Suprapubic skin (tissue), 3 donors: ENCODE data around the gene AGAP1.

Experiments used
- POLR2AphosphoS5 ChIP-seq, 3 donors: sonication (generic); formaldehyde crosslinking; IDR thresholded peaks; one replicate each; pipeline ENCODE4 v1.6.1; 2017; ENCODE audit warnings: antibody characterized with exemption in 3 of 3
- TF ChIP-seq, protein P1 (sequence below), 2 donors: fragments of 200-600 bp in 1 of 2; fragments of 450-650 bp in 1 of 2; sonication (generic) in 1 of 2; IDR thresholded peaks; one replicate each; pipeline ENCODE4 v1.5.1; 2016 to 2019; ENCODE audit warnings: antibody characterized with exemption in 2 of 2, mild to moderate bottlenecking in 1 of 2, moderate library complexity in 1 of 2

DNA sequence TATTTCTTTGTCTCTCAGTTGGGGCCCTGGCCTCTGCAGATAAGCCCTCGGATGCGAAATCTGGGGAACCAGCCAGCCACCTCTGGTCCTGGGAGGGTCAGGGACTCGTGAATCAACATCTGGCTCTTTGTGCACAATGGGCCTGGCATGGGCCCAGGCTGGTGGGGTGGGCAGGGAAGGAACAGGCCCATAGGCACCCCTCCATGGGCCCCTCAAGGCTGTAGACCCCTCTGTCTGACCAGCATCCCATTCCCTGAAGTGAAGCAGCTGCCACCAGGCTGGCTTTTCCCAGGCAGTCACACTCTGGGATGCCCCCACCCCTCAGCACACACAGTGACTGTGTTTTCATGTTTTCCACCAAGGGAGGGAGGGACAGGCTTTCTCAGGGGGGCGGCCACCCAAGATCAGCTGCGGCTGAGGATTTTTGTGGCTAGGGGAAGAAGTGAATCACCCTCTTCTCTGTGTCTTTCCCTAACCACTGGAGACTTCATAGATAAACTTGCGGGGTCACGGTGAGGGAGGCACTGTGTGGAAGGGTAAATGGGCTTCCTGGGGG lies 166.0 kb downstream of the AGAP1 start:
- TF ChIP-seq, protein P1, sequence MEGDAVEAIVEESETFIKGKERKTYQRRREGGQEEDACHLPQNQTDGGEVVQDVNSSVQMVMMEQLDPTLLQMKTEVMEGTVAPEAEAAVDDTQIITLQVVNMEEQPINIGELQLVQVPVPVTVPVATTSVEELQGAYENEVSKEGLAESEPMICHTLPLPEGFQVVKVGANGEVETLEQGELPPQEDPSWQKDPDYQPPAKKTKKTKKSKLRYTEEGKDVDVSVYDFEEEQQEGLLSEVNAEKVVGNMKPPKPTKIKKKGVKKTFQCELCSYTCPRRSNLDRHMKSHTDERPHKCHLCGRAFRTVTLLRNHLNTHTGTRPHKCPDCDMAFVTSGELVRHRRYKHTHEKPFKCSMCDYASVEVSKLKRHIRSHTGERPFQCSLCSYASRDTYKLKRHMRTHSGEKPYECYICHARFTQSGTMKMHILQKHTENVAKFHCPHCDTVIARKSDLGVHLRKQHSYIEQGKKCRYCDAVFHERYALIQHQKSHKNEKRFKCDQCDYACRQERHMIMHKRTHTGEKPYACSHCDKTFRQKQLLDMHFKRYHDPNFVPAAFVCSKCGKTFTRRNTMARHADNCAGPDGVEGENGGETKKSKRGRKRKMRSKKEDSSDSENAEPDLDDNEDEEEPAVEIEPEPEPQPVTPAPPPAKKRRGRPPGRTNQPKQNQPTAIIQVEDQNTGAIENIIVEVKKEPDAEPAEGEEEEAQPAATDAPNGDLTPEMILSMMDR (IDR thresholded peaks at IDR 0.05), result no peak
- no peak for TF ChIP-seq POLR2AphosphoS5 (IDR thresholded peaks at IDR 0.05)
